ENCODE data around the gene CACNA1C. TPM values are rescaled to one million over a fixed set of nuclear protein-coding genes. Genes with fewer than 3 reads are reported as not detected.

CACNA1C gene
- total RNA-seq, 4 donors from 2014 or later = 1.5 to 13.5 (median 2.1) TPM

DNA sequence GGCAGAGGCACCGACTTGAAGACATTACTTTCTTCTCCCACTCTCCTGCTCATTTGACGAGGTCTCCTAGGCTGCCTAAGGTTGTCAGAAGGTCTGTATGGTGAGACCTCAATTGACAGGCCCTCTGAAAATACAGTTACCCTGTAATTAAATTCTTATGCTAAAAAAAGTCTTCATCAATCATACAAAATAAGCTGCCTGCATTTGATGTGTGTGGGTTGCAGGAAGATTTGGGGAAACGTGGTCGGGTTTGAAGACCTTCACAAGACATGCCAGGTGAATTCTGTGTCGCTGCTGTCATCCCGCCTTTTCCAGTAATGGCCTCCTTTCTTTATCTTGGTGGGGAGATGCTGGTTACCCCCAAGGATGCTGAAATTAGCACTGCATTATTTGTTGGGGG lies 299.4 kb downstream of the CACNA1C start:
- H3K36me3 ChIP-seq = no peaks in the 10 kb centered on the region
- intact Hi-C loops (cut with DNase I) = no loop called here
- H3K27ac ChIP-seq = no peak overlapping the region
- 76 to 84% methylated on average over 5 to 6 of the region's 6 CpGs for WGBS, 2 donors
- H3K4me1 ChIP-seq = peaks cover 0 to 19% (median 6%) of the 10 kb centered on the region in 3 donors
- no peak overlapping the region for H3K4me3 ChIP-seq
- DNase-seq = no peak
- TF ChIP-seq, protein P1, sequence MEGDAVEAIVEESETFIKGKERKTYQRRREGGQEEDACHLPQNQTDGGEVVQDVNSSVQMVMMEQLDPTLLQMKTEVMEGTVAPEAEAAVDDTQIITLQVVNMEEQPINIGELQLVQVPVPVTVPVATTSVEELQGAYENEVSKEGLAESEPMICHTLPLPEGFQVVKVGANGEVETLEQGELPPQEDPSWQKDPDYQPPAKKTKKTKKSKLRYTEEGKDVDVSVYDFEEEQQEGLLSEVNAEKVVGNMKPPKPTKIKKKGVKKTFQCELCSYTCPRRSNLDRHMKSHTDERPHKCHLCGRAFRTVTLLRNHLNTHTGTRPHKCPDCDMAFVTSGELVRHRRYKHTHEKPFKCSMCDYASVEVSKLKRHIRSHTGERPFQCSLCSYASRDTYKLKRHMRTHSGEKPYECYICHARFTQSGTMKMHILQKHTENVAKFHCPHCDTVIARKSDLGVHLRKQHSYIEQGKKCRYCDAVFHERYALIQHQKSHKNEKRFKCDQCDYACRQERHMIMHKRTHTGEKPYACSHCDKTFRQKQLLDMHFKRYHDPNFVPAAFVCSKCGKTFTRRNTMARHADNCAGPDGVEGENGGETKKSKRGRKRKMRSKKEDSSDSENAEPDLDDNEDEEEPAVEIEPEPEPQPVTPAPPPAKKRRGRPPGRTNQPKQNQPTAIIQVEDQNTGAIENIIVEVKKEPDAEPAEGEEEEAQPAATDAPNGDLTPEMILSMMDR (IDR thresholded peaks at IDR 0.05) = no peak
- no peak for TF ChIP-seq POLR2A (IDR thresholded peaks at IDR 0.05)
- no peaks in the 10 kb centered on the region for H3K9me3 ChIP-seq
- H3K27me3 ChIP-seq = peaks cover 0 to 24% (median 0%) of the 10 kb centered on the region in 4 donors

- no peaks in the 10 kb centered on the region for H3K36me3 ChIP-seq
Measured at GRCh38 chr12:2353281-2353680, 300.5 kb downstream of the CACNA1C start.

DNA sequence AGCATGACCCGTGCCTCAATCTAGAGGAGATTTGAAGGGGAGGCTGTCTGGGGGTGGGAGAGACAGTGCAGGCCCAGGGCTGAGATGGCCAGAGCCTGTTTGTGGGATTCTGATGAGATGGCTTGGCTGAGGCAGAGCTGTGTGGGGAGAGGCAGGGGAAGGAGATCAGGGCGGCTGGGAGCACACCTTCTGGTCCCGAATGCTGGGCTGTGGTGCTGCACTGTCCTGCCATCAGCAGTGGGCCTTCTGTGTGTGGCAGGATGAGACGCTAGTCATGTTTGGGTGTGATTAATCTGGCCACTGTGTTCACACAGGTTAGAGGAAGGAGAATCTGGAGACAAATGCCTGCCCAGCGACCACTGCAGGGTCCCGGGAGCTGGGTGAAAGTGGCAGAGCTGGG lies 300.9 kb downstream of the CACNA1C start:
- Histone ChIP-seq H3K4me3 (no peak overlapping the region), H3K27ac (no peak overlapping the region), H3K9me3 (no peaks in the 10 kb centered on the region), H3K36me3 (no peaks in the 10 kb centered on the region), H3K27me3 (peaks cover 0 to 24% (median 0%) of the 10 kb centered on the region in 4 donors), H3K4me1 (peaks cover 0 to 13% (median 0%) of the 10 kb centered on the region in 3 donors)
- DNase-seq = no peak
- TF ChIP-seq POLR2A (IDR thresholded peaks at IDR 0.05) = no peak
- 66% methylated on average over 3 of the region's 6 CpGs; no CpG with 5 or more reads in 1 of the 2 donors for WGBS, 2 donors
- intact Hi-C loops (cut with DNase I) = no loop called here

More at GRCh38 chr12:2353281-2353680, 300.5 kb downstream of the CACNA1C start:
- no peak for TF ChIP-seq POLR2A (IDR thresholded peaks at IDR 0.05)
- TF ChIP-seq, protein P1 (IDR thresholded peaks at IDR 0.05) = no peak
- Histone ChIP-seq H3K4me3 (no peak overlapping the region), H3K27ac (no peak overlapping the region), H3K9me3 (no peaks in the 10 kb centered on the region), H3K4me1 (peaks cover 0 to 13% (median under 1%) of the 10 kb centered on the region in 3 donors), H3K27me3 (peaks cover 0 to 24% (median 0%) of the 10 kb centered on the region in 4 donors)
- intact Hi-C loops (cut with DNase I) = no loop called here
- WGBS, 2 donors = 92% methylated on average over 2 of the region's 9 CpGs; no CpG with 5 or more reads in 1 of the 2 donors
- DNase-seq = no peak

DNA sequence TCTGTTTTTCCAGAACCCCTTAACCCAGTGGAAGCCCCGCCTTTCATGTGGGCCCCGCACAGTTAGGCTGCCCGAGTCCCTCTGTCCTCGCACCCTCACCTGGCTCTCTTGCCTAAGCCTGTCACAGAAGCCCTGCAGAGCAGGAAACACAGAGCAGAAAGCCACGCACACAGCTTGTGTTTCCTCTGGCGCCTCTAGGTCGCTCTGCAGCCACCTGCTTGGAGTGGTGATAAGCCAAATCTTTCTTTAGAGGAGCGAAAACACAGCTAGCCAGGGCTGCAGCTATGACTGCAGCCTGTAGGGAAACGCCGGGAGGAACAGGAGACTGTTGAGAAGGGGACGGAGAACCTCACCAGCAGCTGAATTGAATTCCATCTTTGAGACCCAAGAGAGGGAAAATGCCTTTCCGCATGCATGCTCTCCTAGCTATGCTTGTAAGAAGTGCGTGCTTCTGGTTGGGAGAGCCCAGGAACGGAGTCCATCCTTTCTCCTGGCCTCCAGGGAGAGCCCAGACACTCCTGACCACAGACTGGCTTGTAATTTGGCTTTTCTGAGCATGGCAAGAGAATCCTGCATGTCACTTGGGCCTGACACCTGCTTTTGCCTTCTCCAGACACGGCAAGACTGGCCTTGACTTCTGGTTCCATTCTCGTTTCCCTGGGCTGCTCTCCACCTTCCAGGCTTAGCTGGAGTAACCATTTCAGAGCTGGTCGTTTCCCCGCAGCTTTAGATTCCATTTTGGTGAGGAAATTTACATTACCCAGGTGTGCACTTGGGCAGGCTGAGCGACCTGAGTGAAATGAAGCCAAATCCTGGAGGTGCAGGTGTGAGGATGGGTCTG lies 301.6 kb downstream of the CACNA1C start:
- H3K36me3 ChIP-seq = no peaks in the 10 kb centered on the region
- WGBS, 2 donors = 46 to 52% methylated on average over 13 to 17 of the region's 19 CpGs
- intact Hi-C loops (cut with DNase I) = no loop called here
- H3K4me3 ChIP-seq = no peak overlapping the region
- no peaks in the 10 kb centered on the region for H3K9me3 ChIP-seq
- H3K4me1 ChIP-seq = peaks cover 0 to 16% (median 0%) of the 10 kb centered on the region in 3 donors
- no peak for DNase-seq
- peaks cover 0 to 21% (median 0%) of the 10 kb centered on the region in 4 donors for H3K27me3 ChIP-seq
- TF ChIP-seq, protein P1 (IDR thresholded peaks at IDR 0.05) = no peak
- TF ChIP-seq POLR2A (IDR thresholded peaks at IDR 0.05) = no peak
- H3K27ac ChIP-seq = no peak overlapping the region

- no peaks in the 10 kb centered on the region for H3K36me3 ChIP-seq
- peaks cover 0 to 18% (median 0%) of the 10 kb centered on the region in 4 donors for H3K27me3 ChIP-seq
- DNase-seq = no peak
- H3K27ac ChIP-seq = no peak overlapping the region
- intact Hi-C loops (cut with DNase I) = no loop called here
- peaks cover 0 to 20% (median 0%) of the 10 kb centered on the region in 3 donors for H3K4me1 ChIP-seq
- no peak overlapping the region for H3K4me3 ChIP-seq
- TF ChIP-seq, protein P1 (IDR thresholded peaks at IDR 0.05) = no peak
- TF ChIP-seq POLR2A (IDR thresholded peaks at IDR 0.05) = no peak
- no peaks in the 10 kb centered on the region for H3K9me3 ChIP-seq
- 61 to 64% methylated on average over 3 of the region's 3 CpGs for WGBS, 2 donors
Measured at GRCh38 chr12:2355198-2355597, 302.4 kb downstream of the CACNA1C start.

All from esophagus squamous epithelium (tissue), 5 donors.